GM12878 (cell line): Measurements from ENCODE around the gene CLPX. TPM values are rescaled to one million over a fixed set of nuclear protein-coding genes. Genes with fewer than 3 reads are reported as not detected.

Experiments
- ATAC-seq: fragments of 200-7000 bp; cut with Tn5 transposase; 3 replicates; pipeline ENCODE4 v1.9.1; 2020; ENCODE audit warnings: mild to moderate bottlenecking, moderate library complexity
- BruUV-seq: library from RNA; stranded (reverse); fragments of 400-500 nt; replicated peaks from 2 replicates; lab custom pipeline; 2021; lab: Mats Ljungman, UMichigan
- CTCF ChIA-PET: fragments of 300-600 bp; sonication (Branson Sonifier 250); formaldehyde crosslinking; extraction: SDS; loops from one replicate; lab custom pipeline; 2021; ENCODE audit warnings: inconsistent platforms; lab: Yijun Ruan, JAX
- POLR2A ChIA-PET: fragments of 350-600 bp; formaldehyde crosslinking; extraction: SDS; loops from one replicate; lab custom pipeline; 2021; ENCODE audit warnings: inconsistent platforms; lab: Charles Lee
- RAD21 ChIA-PET: fragments of 300-600 bp; sonication (Branson Sonifier 250); formaldehyde crosslinking; loops from one replicate; lab custom pipeline; 2023; ENCODE audit warnings: antibody characterized with exemption; ENCODE audit not compliant: unreplicated experiment; lab: Charles Lee
- SMC1A ChIA-PET: fragments of 300-600 bp; sonication (Branson Sonifier 250); formaldehyde crosslinking; loops from one replicate; lab custom pipeline; 2023; ENCODE audit not compliant: unreplicated experiment, uncharacterized antibody; lab: Charles Lee
- DNase-seq: peaks from one replicate; pipeline ENCODE4 v3.0.0-alpha.2; 2011; ENCODE audit warnings: low read depth, low spot score
- FAIRE-seq: peaks from 3 replicates; lab custom pipeline; 2011; peaks lifted over from hg19 to GRCh38; lab: Jason Lieb, UNC
- H2AFZ ChIP-seq: 2 replicates; pipeline ENCODE4 v1.6.0; 2011; ENCODE audit warnings: low read depth, low read length, control low read depth; ENCODE audit not compliant: control insufficient read depth
- H3K27ac ChIP-seq: 2 replicates; pipeline ENCODE4 v1.5.1; 2011; ENCODE audit warnings: control low read depth; ENCODE audit not compliant: control insufficient read depth, insufficient read depth
- H3K27me3 ChIP-seq, 2 experiments: replicated peaks in 1 of 2; 2 replicates each; pipeline versions ENCODE4 v1.6.0 to v1.6.1; 2011; ENCODE audit warnings: low read length in 1 of 2; ENCODE audit not compliant: control insufficient read depth in 2 of 2, insufficient read depth in 2 of 2
- H3K36me3 ChIP-seq, 2 experiments: 2 replicates each; pipeline ENCODE4 v1.5.1; 2011; ENCODE audit warnings: low read length in 1 of 2; ENCODE audit not compliant: control insufficient read depth in 2 of 2, insufficient read depth in 2 of 2
- H3K4me1 ChIP-seq: 2 replicates; pipeline ENCODE4 v1.6.1; 2011; ENCODE audit warnings: mild to moderate bottlenecking, low read length, moderate library complexity, mixed read lengths; ENCODE audit not compliant: control insufficient read depth, insufficient read depth
- H3K4me2 ChIP-seq: 2 replicates; pipeline ENCODE4 v1.6.0; 2011; ENCODE audit warnings: control low read depth; ENCODE audit not compliant: control insufficient read depth, insufficient read depth
- H3K4me3 ChIP-seq: fragments of 200-600 bp; sonication (generic); 2 replicates; pipeline ENCODE4 v1.5.1; 2016
- H3K79me2 ChIP-seq: 2 replicates; pipeline ENCODE4 v1.6.0; 2011; ENCODE audit warnings: low read length; ENCODE audit not compliant: control insufficient read depth, insufficient read depth
- H3K9ac ChIP-seq: 2 replicates; pipeline ENCODE4 v1.8.0; 2011; ENCODE audit warnings: low read length, control low read depth, mixed read lengths; ENCODE audit not compliant: control insufficient read depth, insufficient read depth
- H3K9me3 ChIP-seq: replicated peaks from 3 replicates; pipeline ENCODE4 v1.5.1; 2011; ENCODE audit warnings: mild to moderate bottlenecking, low read length; ENCODE audit not compliant: control insufficient read depth, insufficient read depth
- H4K20me1 ChIP-seq: 2 replicates; pipeline ENCODE4 v1.6.0; 2011; ENCODE audit not compliant: control insufficient read depth, insufficient read depth
- CREM ChIP-seq: IDR thresholded peaks from 2 replicates; pipeline ENCODE4 v1.6.1; 2014; ENCODE audit warnings: antibody characterized with exemption, low read depth
- DPF2 ChIP-seq: fragments of 450-650 bp; IDR thresholded peaks from 2 replicates; pipeline ENCODE4 v1.6.1; 2017; ENCODE audit warnings: mild to moderate bottlenecking
- EGR1 ChIP-seq, 2 experiments: IDR thresholded peaks; 1 replicate in 1 of 2; 2 replicates in 1 of 2; pipeline ENCODE4 v1.6.1; 2011 to 2012; ENCODE audit warnings: low read depth in 2 of 2, low read length in 2 of 2, borderline replicate concordance in 1 of 2, mild to moderate bottlenecking in 1 of 2, moderate library complexity in 1 of 2
- FOXK2 ChIP-seq: fragments of 450-650 bp; IDR thresholded peaks from 2 replicates; pipeline ENCODE4 v1.6.1; 2017; ENCODE audit warnings: mild to moderate bottlenecking, moderate library complexity
- HDAC2 ChIP-seq: fragments of 200-600 bp; sonication (generic); IDR thresholded peaks from 2 replicates; pipeline ENCODE4 v1.6.1; 2017
- MLLT1 ChIP-seq: fragments of 450-650 bp; IDR thresholded peaks from 2 replicates; pipeline ENCODE4 v1.6.1; 2016; ENCODE audit warnings: mild to moderate bottlenecking
- NFYB ChIP-seq: IDR thresholded peaks from 2 replicates; pipeline ENCODE4 v1.6.1; 2011; ENCODE audit warnings: low read depth, mild to moderate bottlenecking, low read length, improper control_type of control experiment, moderate library complexity; ENCODE audit not compliant: insufficient read depth
- NR2F1 ChIP-seq: fragments of 450-650 bp; conservative IDR thresholded peaks from 2 replicates; pipeline ENCODE4 v1.6.1; 2017; ENCODE audit warnings: mild to moderate bottlenecking
- PAX5 ChIP-seq: IDR thresholded peaks from 2 replicates; pipeline ENCODE4 v1.6.1; 2011; ENCODE audit warnings: low read depth, low read length, borderline replicate concordance
- PAX8 ChIP-seq: fragments of 450-650 bp; IDR thresholded peaks from 2 replicates; pipeline ENCODE4 v1.6.1; 2017; ENCODE audit warnings: mild to moderate bottlenecking, moderate library complexity
- RAD51 ChIP-seq: fragments of 450-650 bp; IDR thresholded peaks from 2 replicates; pipeline ENCODE4 v1.6.1; 2016; ENCODE audit warnings: moderate library complexity, mild to moderate bottlenecking, inconsistent platforms
- SIX5 ChIP-seq: IDR thresholded peaks from 2 replicates; pipeline ENCODE4 v1.6.1; 2011; ENCODE audit warnings: mild to moderate bottlenecking, low read depth, low read length, moderate library complexity; ENCODE audit not compliant: severe bottlenecking
- SKIL ChIP-seq: fragments of 450-650 bp; IDR thresholded peaks from 2 replicates; pipeline ENCODE4 v1.6.1; 2017; ENCODE audit warnings: mild to moderate bottlenecking, low read depth, inconsistent platforms; ENCODE audit not compliant: poor library complexity, severe bottlenecking
- TCF3 ChIP-seq: IDR thresholded peaks from 2 replicates; pipeline ENCODE4 v1.6.1; 2012; ENCODE audit warnings: low read depth, mild to moderate bottlenecking, low read length, borderline replicate concordance; ENCODE audit not compliant: insufficient read depth
- WGBS: methylation state at CpG from one replicate; pipeline ENCODE4 v1.1.6; 2016; ENCODE audit warnings: low lambda C conversion rate; ENCODE audit not compliant: insufficient replicate concordance, insufficient coverage; ENCODE audit errors: missing lambda C conversion rate; 5-methylcytosine and 5-hydroxymethylcytosine counted together
- in situ Hi-C: fragments of 300-500 bp; cut with MboI; formaldehyde crosslinking; loops from 9 replicates; pipeline ENCODE4 v1.14.3; 2018; ENCODE audit warnings: mixed read lengths
- intact Hi-C: fragments of 100-400 bp; cut with micrococcal nuclease; formaldehyde crosslinking; loops from one replicate; pipeline ENCODE4 v1.14.2; 2022; ENCODE audit not compliant: unreplicated experiment
- polyA plus RNA-seq, 11 experiments: library from polyadenylated mRNA; depleted of rRNA in 4 of 11; unstranded in 6 of 11; stranded (reverse) in 5 of 11; fragments of >200 nt; fragmentation: Nextera tagmentation in 4 of 11; fragmentation: Illumina TruSeq in 1 of 11; extraction: Ambion mirVana in 4 of 11; extraction: Trizol in 1 of 11; gene quantifications; 1 replicate in 1 of 11; 2 replicates in 10 of 11; pipeline versions ENCODE4 v1.2.1 to v1.2.3, GENCODE V29; 2011 to 2016; ENCODE audit warnings: inconsistent platforms in 2 of 11, missing spikeins in 2 of 11, low read depth in 1 of 11
- total RNA-seq, 4 experiments: library from RNA; depleted of rRNA in 3 of 4; stranded (reverse); fragments of >200 nt in 3 of 4; fragmentation: Illumina TruSeq in 1 of 4; extraction: Trizol in 1 of 4; gene quantifications; 2 replicates each; pipeline versions ENCODE4 v1.2.1 to v1.2.3, GENCODE V29; 2013 to 2021
- TF ChIP-seq, protein P1 (sequence below): IDR thresholded peaks from 2 replicates; pipeline ENCODE4 v1.6.1; 2011; ENCODE audit warnings: borderline replicate concordance, low read depth, mild to moderate bottlenecking, moderate library complexity, mixed read lengths, low read length; ENCODE audit not compliant: insufficient read depth; ENCODE audit errors: extremely low read length
- TF ChIP-seq, protein P2 (sequence below): IDR thresholded peaks from 2 replicates; pipeline ENCODE4 v1.6.1; 2011; ENCODE audit warnings: borderline replicate concordance, low read depth, mild to moderate bottlenecking, moderate library complexity, low read length; ENCODE audit not compliant: insufficient read depth, poor library complexity, severe bottlenecking
- TF ChIP-seq, protein P3 (sequence below): IDR thresholded peaks from 2 replicates; pipeline ENCODE4 v1.6.1; 2012; ENCODE audit warnings: low read depth, low read length, improper control_type of control experiment

The CLPX gene
- total and polyA plus RNA-seq, 10 of the 15 experiments (the other 5 are each of a cell fraction or from before 2014, with no cell fraction given): 10.1 to 57.4 (median 31.3) TPM

DNA sequence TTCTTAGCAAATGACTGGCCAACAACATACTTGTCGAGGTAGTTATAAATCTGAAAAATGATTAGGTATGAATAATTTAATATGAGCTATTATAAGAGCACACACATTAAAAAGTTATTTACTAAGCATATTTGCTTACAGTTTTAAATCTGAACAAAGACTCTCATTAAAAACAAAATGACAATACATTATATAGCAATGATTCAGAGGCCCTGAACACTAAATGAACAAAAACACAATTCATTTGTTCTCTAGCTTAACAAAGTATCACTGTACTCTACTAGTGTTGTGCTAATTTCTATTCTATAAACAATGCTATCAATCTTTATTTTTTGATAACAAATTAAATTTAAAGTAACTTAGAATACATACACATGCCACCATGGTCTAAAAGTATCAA is 21.0 kb downstream of the CLPX start (continued):
- TF ChIP-seq NFYB: no peak

DNA sequence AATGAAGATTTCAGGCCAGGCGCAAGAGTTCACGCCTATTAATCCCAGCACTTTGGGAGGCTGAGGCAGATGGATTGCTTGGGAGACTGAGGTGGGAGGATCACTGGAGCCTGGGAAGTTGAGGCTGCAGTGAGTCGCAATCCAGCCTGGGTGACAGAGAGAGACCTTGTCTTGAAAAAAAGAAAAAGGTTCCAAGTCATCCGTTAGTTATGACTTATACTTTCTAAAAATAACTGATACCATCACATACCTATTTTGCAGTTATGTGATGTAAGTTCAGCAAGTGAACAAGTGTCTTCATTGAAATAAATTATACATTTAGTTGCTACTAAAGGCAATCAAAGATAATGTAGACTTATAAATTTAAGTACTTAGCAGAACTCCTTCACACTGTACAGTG is 22.1 kb downstream of the CLPX start:
- no peak for FAIRE-seq
- H3K27ac ChIP-seq: no peak overlapping the region
- H3K9ac ChIP-seq: no peak overlapping the region
- no peaks in the 10 kb centered on the region for H3K79me2 ChIP-seq
- WGBS: 100% methylated on average over 4 of the region's 4 CpGs
- H3K9me3 ChIP-seq: no peaks in the 10 kb centered on the region
- DNase-seq: no peak
- ChIA-PET POLR2A (no interaction called here), SMC1A (interaction anchor here (0.9 to 2.2 kb wide), 2 partner anchors 17 to 112 kb away, joined by 3 to 5 read pairs; no protein-coding TSS in a partner anchor), CTCF (no interaction called here), RAD21 (no interaction called here)
- no peak overlapping the region for H2AFZ ChIP-seq
- BruUV-seq: no TSS peak
- no peaks in the 10 kb centered on the region for H3K4me1 ChIP-seq
- ATAC-seq: no peak
- peaks cover 4 to 12% of the 10 kb centered on the region in 2 experiments for H3K36me3 ChIP-seq
- intact Hi-C loops (no loop called here), in situ Hi-C loops (no loop called here)
- H3K4me2 ChIP-seq: no peak overlapping the region
- no peak overlapping the region for H3K4me3 ChIP-seq
- no peaks in the 10 kb centered on the region for H4K20me1 ChIP-seq
- no peaks in the 10 kb centered on the region for H3K27me3 ChIP-seq
- TF ChIP-seq MLLT1 (no peak), HDAC2 (no peak), PAX5 (no peak), PAX8 (no peak), DPF2 (no peak), SIX5 (no peak), FOXK2 (no peak), NR2F1 (no peak), RAD51 (no peak), EGR1 (IDR thresholded peaks at IDR 0.05; ENCODE audit: borderline replicate concordance in 1 of 2, low read depth in 2 of 2, low read length in 2 of 2) (no peak), CREM (no peak), TCF3 (no peak), SKIL (no peak)
- TF ChIP-seq, protein P1, sequence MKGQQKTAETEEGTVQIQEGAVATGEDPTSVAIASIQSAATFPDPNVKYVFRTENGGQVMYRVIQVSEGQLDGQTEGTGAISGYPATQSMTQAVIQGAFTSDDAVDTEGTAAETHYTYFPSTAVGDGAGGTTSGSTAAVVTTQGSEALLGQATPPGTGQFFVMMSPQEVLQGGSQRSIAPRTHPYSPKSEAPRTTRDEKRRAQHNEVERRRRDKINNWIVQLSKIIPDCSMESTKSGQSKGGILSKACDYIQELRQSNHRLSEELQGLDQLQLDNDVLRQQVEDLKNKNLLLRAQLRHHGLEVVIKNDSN: no peak
- TF ChIP-seq, protein P2, sequence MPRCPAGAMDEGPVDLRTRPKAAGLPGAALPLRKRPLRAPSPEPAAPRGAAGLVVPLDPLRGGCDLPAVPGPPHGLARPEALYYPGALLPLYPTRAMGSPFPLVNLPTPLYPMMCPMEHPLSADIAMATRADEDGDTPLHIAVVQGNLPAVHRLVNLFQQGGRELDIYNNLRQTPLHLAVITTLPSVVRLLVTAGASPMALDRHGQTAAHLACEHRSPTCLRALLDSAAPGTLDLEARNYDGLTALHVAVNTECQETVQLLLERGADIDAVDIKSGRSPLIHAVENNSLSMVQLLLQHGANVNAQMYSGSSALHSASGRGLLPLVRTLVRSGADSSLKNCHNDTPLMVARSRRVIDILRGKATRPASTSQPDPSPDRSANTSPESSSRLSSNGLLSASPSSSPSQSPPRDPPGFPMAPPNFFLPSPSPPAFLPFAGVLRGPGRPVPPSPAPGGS: no peak
- TF ChIP-seq, protein P3, sequence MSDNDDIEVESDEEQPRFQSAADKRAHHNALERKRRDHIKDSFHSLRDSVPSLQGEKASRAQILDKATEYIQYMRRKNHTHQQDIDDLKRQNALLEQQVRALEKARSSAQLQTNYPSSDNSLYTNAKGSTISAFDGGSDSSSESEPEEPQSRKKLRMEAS: no peak
